GM19452 (cell line): Measurements from ENCODE around the gene ESR2.
"Not testable (repeated sequence)": the region's sequence is repeated elsewhere in the genome, so short reads cannot be mapped to it uniquely, and the experiment has no call there.

Experiments
- ATAC-seq: cut with Tn5 transposase; IDR thresholded peaks from one replicate; pipeline ENCODE4 v1.9.1; 2021; ENCODE audit not compliant: unreplicated experiment

The ESR2 gene

DNA sequence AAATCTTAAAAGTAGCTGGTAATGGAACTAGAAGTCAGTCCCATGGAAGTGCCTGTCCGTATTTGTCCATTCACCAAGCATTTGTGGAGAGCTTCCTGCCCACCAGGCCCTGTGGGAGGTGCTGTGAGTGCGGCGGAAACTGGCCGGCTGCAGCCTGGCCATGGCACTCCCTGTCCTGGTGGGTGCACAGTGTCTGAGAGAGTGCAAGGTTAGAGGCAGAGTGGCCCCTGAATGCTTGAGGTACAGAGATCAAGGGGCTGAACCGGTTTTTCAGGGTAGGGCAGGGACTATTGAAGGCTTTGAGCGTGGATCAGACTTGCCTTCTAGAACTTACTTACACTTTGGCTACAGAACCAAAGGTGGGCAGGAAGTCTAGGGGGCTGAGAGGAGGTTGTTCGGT lies 92.9 kb downstream of the ESR2 start:
- no peak for ATAC-seq

DNA sequence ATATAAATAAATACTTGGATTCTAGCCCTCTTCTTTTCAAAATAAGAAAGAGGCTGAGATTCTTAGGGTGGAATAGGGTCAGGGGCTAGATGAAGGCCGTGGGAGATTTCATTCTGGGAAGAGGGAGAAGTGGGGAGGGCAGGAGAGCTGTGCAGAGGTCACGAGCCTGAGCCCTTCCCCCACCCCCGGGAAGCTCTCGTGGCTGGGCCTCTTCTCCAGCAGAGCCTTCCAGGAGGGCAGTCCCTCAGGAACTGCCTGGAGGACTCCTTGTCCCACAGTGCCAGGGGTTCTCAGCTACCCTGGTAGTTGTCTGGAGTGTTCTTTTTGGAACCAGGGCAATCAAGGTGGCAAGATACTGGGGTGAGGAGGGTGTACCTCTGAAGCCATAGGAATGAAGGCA lies 94.0 kb downstream of the ESR2 start:
- no peak for ATAC-seq

DNA sequence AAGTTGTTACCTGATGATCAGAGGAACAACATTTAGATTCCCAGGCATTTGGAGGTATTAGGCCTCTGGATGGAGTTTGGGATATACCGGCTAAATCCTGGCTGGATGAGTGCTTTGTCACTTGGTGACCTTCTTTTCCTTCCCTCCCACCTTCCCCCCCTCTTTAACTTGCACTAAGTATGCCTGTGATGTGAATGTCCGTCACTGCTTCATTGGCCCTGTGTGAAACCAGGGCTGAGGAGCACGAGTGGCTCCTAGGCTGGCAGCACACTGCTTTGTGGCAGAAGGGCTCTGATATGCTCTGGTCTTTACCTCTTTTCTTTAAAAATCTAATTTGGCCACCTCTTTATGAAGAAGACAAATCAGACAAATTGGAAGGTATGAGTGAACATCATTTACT lies 95.7 kb downstream of the ESR2 start:
- no peak for ATAC-seq

DNA sequence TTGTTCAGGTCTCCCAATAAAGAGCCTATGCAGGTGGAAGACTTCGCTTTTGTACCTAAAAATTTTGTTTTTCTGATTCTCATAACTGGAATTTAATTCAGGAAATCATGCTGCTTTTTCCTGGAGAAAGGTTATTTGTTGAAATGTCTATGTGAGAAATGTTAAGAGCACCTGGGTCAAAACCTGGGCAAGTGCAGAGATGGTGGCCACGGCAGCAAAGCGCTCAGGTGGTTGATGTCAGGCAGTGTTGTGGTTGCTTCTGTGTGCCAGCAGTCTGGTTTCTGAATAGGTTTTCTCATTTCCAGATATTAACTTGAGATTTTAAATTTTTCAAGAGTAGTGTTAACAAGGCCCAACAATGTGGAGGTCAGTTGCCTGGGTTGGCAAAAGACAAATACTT lies 96.2 kb downstream of the ESR2 start:
- no peak for ATAC-seq

DNA sequence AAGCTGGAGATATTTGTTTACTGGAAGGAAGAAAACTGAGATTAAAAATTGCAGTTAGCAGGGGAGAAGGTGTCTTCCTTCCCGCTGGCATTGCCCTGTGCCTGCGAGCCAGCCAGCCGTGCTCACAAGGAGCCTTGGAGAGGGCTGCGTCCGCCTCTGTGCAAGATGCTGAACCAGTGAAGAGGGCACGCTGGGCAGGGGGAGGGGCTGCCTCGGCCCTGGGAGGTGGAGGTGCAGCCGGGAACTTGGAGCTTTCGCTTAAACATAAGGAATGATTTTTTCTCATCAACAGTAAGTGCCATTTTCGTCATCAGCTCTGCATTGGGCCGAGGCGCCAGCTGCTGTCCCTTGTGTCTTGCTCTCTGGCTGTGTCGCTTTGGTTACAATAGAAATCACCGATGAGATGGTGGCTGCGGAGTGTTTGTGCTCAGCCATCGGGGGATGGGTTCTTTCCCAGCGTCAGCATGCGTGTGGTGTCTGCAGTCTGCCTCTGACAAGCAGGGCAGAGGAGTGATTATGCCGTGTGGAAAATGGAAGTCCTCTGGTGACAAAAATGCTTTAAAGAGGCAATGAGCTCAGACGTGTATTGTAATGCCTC lies 97.3 kb downstream of the ESR2 start:
- no peak for ATAC-seq

DNA sequence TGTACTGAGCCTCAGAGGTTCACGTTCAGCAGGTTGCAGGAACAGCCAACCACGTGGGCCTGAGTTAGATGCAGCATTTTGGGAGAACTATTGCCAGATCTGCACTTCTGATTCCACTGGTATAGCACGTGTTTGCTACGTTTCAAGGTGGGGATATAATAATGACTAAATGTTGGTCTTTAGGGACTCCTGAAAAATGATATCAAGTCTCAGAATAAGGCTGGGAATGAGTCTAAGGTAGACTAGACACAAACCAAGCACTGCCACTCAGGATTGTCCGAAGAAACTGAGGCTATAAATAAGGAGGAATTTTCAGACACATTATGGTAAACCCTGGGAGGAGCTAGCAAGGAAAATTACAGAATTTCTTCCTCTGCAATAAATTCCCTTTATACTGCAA lies 98.1 kb downstream of the ESR2 start:
- no peak for ATAC-seq

DNA sequence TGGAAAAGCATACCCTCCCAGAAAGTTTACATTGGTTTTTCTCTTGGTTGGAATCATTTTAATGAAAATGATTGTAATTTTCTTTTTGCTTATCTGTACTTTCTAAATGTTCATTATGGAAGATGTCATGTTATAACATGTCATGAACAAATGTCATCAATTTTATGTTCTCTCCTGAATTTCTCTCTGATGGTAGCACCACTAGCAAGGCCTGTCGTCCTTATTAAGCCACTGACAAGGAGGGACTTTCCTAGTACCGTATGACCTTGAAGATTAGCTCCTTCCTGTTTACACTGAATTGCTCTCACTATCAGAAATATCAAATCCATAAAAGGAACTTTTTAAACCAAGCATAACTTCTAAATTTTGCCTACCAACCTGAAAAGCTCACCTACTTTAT lies 99.0 kb downstream of the ESR2 start:
- ATAC-seq: no peak

DNA sequence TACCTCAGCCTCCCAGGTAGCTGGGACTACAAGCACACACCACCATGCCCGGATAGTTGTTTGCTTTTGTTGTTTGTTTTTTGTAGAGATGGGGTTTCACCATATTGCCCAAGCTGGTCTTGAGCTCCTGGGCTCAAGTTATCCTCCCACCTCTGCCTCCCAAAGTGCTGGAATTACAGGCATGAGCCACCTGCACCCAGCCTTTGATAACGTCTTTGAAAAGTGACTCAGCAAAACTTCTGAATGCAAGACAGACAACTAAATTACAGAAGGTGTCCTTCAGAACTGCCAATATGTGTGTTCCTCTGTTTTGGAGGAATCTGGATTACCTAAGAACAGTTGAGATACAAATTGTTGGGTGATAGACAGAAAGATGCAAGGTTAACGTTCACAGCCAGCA lies 99.8 kb downstream of the ESR2 start:
- ATAC-seq: no peak

DNA sequence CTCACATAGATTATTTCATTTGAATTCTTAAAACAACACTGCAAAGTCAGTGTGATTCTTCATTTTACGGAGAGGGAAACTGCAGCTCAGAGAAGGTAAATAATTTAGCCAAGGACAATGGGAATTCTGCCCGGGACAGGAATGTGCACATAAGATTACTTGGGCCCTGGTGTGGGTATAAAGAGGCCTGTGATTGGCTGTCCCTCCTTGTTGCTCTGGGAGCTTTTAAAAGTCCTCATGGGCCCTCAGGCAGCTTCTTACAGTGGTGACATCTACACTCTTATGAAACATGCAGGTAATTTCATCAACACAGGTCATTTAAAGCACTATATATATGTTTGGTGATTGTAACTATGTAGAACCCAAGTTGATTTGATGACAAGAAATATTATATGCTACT lies 100.3 kb downstream of the ESR2 start:
- ATAC-seq: no peak

DNA sequence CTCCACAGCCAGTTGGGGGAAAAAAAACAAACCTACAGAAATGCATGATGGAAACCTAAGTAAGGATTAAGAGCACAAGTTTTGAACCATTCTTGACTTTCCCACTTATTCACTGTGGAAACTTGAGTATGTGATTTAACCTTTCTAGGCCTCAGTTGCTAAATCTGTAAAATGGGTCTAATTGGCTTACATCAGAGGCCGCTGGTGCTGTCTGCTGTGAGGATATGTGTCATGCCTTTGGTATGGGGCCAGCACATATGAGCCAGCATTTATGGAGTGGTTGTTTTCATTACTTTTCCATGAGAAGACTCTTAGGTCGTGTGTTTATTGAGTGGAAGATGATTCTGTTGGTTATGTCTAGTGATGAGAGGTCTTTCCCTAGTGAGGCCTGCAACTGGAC lies 102.4 kb downstream of the ESR2 start:
- ATAC-seq: no peak

DNA sequence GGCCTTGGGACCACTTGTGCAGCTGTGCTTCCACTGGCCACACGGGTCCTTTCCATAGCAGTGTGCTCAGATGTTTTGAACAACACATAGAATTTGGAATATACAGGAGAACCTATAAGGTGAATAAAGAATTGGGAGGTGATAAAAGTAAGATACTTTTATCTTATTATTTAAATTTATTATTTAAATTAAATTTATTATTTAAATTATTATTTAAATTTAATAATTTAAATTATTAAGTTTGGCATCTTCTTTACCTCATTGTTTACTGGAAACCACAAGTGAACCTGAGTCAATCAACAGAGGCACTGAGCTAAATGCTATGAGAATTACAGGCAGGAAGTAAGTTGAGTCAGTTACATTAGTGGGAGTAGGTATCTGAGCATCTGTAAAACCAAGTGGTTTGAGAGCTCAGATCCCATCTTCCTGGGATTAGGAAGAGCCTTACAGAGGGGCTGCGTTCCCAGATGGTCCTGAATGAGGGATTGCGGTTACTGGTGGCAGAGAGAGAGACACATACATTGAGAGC lies 103.1 kb downstream of the ESR2 start:
- ATAC-seq: no peak

DNA sequence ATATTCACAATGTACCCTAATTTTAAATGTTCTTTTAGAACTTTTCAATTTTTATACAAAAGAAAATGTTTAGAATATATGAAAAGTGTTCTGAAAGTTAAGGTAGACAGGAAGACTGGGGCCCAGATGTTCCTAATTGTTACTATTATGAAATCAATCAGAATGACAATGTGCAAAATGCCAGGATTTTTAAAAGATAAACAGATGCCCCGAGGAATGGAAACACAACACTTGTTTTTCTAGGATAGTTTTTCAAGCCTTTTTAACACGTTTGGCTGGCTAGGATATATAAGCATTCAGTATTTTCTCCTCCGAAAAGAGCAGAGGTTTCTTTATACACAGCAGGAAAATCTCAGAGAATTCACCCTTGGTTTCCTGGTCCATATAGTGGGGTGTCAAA lies 106.8 kb downstream of the ESR2 start:
- ATAC-seq: no peak

DNA sequence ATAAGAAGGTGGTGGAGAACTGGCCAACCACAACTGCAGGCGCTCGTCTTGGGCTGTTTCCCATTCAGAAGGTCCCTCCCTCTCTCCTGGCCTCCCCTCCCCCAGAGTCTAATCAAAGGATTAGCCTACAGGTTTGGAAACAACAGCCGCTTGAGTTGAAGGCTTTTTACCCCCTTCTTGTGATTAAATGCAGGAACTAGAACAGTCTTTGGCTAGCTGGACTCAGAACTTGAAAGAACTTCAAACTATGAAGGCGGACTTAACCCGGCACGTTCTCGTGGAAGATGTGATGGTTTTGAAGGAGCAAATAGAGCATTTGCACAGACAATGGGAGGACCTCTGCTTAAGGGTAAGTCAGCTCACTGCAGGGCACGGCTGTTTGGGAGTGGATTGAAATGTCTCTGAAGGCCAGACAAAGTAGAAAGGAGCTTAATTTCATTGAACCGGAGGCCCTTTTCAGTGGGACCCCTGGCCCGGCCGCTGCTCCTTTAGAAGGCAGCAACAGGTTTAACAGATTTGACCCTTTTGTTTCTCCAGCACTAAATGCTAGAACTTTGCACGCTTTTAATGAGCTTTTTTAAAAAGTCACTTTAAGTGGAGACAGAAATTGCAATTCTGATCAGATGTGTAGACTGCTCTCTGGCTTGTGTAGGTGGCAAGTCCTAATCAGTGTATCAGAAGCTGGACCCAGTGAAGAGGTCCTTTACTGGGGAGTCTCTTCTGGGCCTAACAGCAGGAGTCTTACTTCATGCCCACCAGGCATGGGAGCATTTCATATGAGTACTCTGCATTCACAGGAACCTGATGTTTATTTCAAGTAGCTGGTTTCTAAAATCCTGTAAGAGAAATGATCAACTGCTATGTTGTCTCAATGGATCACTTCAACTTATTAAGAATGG lies 107.7 kb downstream of the ESR2 start:
- ATAC-seq: no peak

DNA sequence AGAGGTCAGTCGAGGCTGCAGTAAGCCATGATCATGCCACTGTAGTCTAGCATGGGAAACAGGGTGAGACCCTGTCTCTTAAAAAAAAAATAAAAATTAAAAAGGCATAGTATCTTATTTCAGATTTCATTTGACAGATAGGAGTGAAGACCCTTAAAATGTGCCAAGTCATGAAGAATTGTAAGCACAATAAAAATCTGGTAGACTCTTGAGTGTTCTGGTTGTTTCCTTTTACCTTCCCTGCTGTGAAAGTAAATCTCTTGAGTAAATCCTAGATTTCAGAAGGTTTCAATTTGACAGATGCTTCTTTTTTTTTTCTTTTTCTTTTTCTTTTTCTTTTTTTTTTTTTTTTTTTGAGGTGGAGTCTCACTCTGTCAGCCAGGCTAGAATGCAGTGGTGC lies 109.0 kb downstream of the ESR2 start:
- ATAC-seq: no peak

DNA sequence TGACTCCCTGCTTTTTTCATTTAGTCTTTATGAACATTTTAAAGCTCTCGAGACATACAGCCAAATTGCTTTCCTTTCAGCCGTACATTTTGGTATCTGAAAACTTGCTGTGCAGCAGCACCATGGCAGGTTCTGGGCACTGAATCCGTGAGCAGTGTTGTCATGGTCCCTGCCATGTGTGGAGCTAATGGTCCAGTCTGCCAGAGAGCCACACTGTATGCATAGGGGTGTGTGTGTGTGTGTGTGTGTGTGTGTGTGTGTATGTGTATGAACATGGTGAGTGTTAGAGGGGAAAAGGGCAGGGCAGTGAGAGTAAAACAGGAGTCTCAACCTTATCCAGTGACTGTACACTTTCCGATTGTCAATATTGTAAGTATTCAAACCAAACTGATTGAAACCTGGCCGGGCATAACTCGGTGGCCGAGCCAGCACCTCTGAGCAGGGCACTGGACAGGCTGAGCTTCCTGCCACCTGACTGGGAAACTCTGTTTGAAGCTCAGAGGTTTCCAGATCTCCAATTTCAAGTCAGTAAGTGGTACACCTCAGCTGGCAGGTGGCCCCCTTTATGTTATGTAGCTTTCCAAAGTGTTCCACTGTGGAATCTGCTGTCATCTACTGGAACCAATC lies 110.0 kb downstream of the ESR2 start:
- ATAC-seq: no peak

DNA sequence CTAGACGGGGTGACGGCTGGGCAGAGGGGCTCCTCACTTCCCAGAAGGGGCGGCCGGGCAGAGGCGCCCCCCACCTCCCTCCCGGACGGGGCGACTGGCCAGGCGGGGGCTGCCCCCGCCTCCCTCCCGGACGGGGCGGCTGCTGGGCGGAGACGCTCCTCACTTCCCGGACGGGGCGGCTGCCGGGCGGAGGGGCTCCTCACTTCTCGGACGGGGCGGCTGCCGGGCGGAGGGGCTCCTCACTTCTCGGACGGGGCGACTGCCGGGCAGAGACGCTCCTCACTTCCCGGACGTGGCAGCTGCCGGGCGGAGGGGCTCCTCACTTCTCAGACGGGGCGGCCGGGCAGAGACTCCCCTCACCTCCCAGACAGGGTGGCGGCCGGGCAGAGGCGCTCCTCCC lies 111.3 kb downstream of the ESR2 start:
- not testable (repeated sequence) for ATAC-seq

DNA sequence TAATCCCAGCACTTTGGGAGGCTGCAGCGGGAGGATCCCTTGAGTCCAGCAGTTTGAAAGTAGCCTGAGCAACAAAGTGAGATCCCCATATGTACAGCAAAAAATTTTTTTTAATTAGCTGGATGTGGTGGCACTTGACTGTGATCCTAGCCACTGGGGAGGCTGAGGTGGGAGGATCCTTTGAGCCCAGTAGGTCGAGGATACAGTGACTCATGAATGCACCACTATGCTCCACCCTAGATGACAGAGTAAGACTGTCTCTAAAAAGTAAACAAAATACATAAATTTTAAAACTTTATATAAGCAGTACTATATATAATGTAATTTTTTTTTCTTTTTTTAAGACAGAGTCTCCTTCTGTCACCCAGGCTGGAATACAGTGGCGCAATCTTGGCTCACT lies 115.4 kb downstream of the ESR2 start:
- ATAC-seq: no peak

DNA sequence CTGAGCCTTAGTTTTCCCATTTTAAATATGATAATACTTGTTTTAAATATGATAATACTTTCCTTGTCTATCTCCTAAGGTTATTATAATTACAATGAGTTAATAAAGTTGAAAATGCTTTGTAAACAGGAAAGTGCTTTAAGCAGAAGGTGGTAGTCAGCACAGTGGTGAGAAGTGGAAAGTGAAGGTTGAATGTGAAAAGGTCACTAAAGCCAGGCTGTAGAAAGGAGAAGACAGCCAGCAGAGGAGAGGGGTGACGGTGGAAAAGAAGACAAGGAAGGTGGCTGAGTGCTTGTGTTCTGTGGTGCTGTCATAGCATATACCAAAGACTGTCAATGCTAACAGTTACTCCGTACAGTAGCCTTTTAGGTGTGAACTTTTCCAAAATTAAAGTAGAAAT lies 117.8 kb downstream of the ESR2 start:
- no peak for ATAC-seq

DNA sequence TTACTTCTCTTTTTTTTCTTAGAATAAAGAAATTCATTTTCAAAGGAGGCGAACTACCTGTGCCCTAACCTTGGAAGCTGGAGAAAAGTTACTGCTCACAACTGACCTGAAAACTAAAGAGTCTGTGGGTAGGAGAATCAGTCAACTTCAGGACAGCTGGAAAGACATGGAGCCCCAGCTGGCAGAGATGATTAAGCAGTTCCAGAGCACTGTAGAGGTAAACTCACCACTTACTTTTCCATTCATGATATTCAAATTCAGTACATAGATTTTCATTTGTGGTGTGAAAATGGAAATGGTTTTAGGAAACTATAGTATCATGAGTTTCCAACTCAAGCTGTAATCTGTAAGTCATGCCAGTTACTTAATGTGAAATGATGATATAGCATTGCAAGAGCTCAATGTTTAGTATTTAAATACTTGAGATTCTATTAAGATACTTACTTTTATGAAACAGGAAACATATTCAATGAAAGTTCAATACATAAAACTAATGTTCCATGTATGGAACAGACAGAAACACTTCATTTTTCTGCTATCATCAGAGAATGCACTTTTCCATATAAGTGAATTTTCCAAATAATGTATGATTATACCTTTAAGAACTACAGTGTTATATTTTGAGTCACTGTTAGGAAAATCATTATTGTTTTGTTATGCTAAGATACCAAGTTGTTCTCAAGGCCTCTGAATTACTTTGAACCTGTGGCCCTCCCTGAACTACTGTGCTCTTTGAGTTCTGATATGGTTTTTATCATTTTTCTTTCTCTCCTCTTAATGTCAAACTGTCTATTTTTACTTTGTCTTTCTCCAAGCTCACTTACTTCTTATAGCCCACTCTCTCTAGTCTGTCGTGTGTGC lies 119.0 kb downstream of the ESR2 start:
- no peak for ATAC-seq

DNA sequence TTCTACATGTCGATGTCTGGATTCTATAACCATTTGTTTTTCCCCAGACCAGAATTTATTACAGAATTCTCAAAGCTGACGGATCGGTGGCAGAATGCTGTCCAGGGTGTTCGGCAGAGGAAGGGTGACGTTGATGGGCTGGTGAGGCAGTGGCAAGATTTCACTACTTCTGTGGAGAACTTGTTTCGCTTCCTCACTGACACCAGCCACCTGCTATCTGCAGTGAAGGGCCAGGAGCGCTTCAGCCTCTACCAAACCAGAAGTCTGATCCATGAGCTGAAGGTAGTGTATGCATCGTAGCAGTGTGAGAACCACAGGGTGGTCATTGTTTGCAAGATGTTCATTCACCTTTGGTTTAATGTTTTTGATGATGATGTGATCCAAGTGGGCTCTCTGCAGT lies 124.0 kb downstream of the ESR2 start:
- no peak for ATAC-seq

DNA sequence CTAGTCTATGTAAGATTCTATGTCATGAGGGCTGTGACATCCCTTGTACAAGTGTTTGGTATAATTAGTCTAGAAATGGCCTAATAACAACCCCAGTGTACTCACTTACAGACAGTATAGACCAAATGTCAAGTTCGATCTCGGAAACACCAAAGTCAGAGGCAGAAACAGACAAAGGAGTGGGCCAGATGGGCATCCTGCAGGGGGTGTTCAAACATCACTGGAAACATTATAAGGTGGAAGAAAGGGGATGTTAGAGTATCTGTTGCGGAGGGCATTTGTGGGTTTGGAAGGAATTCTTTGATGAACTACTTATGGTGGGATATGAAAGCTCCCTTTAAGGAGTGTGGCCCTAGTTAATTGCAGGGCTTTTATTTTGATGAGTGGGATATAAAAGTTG lies 134.6 kb downstream of the ESR2 start:
- ATAC-seq: no peak
